ENCODE data around the gene CC2D1B. TPM values are rescaled to one million over a fixed set of nuclear protein-coding genes. Genes with fewer than 3 reads are reported as not detected.

Gene CC2D1B
- polyA plus RNA-seq, 1 donor from 2014 or later = 20.1 TPM

DNA sequence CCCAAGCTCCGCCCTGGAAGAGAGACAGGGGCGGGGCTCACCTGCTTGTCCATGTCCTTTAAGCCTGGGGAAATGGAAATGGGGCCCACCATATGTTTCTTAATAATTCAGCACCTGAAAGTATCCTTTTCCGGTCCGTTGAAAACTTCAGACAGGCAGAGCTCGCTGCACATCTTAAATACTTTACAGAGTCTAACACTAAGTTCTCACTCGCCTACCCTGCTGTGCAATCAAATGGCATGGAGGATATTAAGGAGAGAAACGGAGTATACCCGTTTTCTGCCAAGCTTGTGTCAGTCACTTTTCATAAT lies 467 bp upstream of the CC2D1B start:
- Histone ChIP-seq H2AFZ (ENCODE audit: low read depth, low read length) (peak overlapping the region; percentile 93), H3K9me2 (ENCODE audit: insufficient read depth, low read length) (no peaks in the 10 kb centered on the region), H3K27me3 (ENCODE audit: insufficient read depth, low read depth, low read length) (no peaks in the 10 kb centered on the region), H3F3A (ENCODE audit: insufficient read depth, low read length, poor library complexity, severe bottlenecking) (no peaks in the 10 kb centered on the region), H3K27ac (ENCODE audit: low read length) (peak overlapping the region; percentile 83), H3K9ac (ENCODE audit: low read length) (peak overlapping the region; percentile 93), H3K4me2 (ENCODE audit: low read length) (no peak overlapping the region), H3K4me3 (ENCODE audit: low read length) (peak overlapping the region; percentile 98), H4K20me1 (ENCODE audit: insufficient read depth) (no peaks in the 10 kb centered on the region), H3K79me2 (replicated peaks; ENCODE audit: insufficient read depth, low read length) (peaks cover 18% of the 10 kb centered on the region), H3K9me3 (ENCODE audit: low read length) (no peaks in the 10 kb centered on the region), H3K36me3 (ENCODE audit: insufficient read depth, low read length) (no peaks in the 10 kb centered on the region)
- TF ChIP-seq EZH2 (IDR thresholded peaks at IDR 0.05; ENCODE audit: borderline replicate concordance, insufficient read depth, low read length, poor library complexity, severe bottlenecking) = no peak

DNA sequence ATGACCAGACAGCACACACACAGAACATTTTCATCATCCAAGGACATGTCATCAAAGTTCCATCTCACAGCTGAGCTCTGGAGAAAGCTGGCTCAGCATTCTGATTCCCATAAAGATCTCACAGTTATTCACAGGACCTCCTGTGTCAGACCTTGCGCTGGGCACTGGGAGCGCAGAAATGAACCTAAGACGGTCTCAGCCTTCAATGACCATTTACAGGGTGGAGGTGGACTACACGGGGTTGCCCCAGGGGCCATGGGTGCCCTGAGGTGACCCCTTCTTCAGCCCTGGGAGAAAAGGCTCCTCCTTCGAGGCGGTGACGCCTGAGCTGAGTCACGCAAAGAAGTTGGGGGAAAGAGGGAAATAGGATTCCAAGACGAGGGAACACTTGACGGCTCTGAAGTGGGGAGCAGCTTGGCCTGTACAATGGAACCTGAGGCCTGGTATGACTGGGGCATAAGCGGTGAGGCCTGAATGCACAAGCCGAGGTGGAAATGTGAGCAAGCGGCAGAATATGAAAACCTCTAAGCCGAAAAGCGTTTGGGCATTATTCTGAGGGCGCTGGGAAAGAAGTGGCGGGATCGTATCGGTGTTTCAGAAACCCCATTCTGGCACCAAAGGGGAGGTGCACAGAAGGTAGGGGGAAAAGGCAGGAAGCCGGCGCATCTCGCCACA lies 797 bp downstream of the CC2D1B start:
- TF ChIP-seq, protein P1, sequence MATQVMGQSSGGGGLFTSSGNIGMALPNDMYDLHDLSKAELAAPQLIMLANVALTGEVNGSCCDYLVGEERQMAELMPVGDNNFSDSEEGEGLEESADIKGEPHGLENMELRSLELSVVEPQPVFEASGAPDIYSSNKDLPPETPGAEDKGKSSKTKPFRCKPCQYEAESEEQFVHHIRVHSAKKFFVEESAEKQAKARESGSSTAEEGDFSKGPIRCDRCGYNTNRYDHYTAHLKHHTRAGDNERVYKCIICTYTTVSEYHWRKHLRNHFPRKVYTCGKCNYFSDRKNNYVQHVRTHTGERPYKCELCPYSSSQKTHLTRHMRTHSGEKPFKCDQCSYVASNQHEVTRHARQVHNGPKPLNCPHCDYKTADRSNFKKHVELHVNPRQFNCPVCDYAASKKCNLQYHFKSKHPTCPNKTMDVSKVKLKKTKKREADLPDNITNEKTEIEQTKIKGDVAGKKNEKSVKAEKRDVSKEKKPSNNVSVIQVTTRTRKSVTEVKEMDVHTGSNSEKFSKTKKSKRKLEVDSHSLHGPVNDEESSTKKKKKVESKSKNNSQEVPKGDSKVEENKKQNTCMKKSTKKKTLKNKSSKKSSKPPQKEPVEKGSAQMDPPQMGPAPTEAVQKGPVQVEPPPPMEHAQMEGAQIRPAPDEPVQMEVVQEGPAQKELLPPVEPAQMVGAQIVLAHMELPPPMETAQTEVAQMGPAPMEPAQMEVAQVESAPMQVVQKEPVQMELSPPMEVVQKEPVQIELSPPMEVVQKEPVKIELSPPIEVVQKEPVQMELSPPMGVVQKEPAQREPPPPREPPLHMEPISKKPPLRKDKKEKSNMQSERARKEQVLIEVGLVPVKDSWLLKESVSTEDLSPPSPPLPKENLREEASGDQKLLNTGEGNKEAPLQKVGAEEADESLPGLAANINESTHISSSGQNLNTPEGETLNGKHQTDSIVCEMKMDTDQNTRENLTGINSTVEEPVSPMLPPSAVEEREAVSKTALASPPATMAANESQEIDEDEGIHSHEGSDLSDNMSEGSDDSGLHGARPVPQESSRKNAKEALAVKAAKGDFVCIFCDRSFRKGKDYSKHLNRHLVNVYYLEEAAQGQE (IDR thresholded peaks at IDR 0.05; ENCODE audit: borderline replicate concordance) = peak; percentile 15
- TF ChIP-seq MXI1 (conservative IDR thresholded peaks at IDR 0.05; ENCODE audit: poor library complexity, severe bottlenecking) = no peak
- Histone ChIP-seq H3K9me3 (ENCODE audit: low read length) (no peaks in the 10 kb centered on the region), H4K20me1 (ENCODE audit: insufficient read depth) (no peaks in the 10 kb centered on the region), H3K4me3 (ENCODE audit: low read length) (peak overlapping the region; percentile 98), H3F3A (ENCODE audit: insufficient read depth, low read length, poor library complexity, severe bottlenecking) (no peaks in the 10 kb centered on the region), H2AFZ (ENCODE audit: low read depth, low read length) (peak overlapping the region; percentile 93), H3K27ac (ENCODE audit: low read length) (peak overlapping the region; percentile 83), H3K27me3 (ENCODE audit: insufficient read depth, low read depth, low read length) (no peaks in the 10 kb centered on the region), H3K36me3 (ENCODE audit: insufficient read depth, low read length) (no peaks in the 10 kb centered on the region), H3K9ac (ENCODE audit: low read length) (peak overlapping the region; percentile 93), H3K4me2 (ENCODE audit: low read length) (peak overlapping the region; percentile 100), H3K9me2 (ENCODE audit: insufficient read depth, low read length) (no peaks in the 10 kb centered on the region), H3K79me2 (replicated peaks; ENCODE audit: insufficient read depth, low read length) (peaks cover 18% of the 10 kb centered on the region)

DNA sequence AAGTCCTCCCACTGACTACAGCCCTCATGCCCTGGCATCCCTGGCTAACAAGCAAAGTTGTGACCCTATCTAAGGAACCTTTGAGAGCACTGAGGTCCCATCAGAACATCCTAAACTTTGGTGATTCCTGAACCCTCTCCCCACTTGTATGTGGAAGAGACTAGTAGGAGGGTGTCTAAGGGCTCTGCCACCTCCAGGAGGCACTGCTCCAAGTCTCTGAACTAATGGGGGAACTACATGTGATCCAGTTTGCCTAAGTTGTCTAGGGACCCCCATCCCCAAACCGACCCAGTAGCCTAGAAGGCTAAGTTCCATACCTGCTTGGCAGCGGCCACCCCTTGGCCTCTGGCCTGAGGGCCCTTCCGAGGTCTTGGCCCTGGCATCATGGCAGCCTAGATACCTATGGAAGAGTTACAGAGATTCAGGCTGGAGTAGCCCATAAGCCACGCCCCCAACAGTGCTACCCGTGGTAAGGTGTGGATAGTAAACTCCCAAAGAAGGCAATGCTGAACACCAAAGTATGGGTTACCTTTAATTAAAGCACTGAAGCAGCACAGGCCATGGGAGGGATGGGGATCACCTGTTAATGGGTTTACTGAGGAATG lies 1.7 kb downstream of the CC2D1B start:
- no peak for TF ChIP-seq POLR2AphosphoS5 (IDR thresholded peaks at IDR 0.05)
- peak overlapping the region; percentile 98 for H3K4me3 ChIP-seq (ENCODE audit: low read length)
- peak overlapping the region; percentile 93 for H3K9ac ChIP-seq (ENCODE audit: low read length)

DNA sequence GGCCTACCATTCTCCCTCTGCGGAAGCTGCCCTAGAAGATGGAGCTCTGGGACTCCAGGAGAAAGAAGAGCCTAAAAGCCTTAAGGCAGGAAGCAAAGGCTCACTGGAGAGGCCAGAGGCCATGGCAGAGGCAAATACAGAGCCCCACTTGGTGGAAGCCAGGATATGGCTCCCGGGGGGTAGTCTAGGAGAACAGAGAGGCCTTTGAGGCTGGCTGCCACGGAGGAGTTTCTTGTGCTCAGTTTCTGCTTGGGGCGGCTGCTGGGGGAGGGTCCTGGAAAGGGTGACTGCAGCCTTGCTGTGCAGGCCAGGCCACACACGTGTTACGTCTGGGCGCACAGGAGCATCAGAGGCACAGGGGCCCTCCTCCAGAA lies 5.4 kb downstream of the CC2D1B start:
- Histone ChIP-seq H4K20me1 (ENCODE audit: insufficient read depth) (no peaks in the 10 kb centered on the region), H2AFZ (ENCODE audit: low read depth, low read length) (no peak overlapping the region), H3F3A (ENCODE audit: insufficient read depth, low read length, poor library complexity, severe bottlenecking) (no peaks in the 10 kb centered on the region), H3K27ac (ENCODE audit: low read length) (no peak overlapping the region), H3K36me3 (ENCODE audit: insufficient read depth, low read length) (no peaks in the 10 kb centered on the region), H3K4me2 (ENCODE audit: low read length) (no peak overlapping the region), H3K27me3 (ENCODE audit: insufficient read depth, low read depth, low read length) (no peaks in the 10 kb centered on the region), H3K79me2 (replicated peaks; ENCODE audit: insufficient read depth, low read length) (peaks cover 16% of the 10 kb centered on the region), H3K9ac (ENCODE audit: low read length) (no peak overlapping the region), H3K9me3 (ENCODE audit: low read length) (no peaks in the 10 kb centered on the region), H3K4me3 (ENCODE audit: low read length) (no peak overlapping the region), H3K9me2 (ENCODE audit: insufficient read depth, low read length) (no peaks in the 10 kb centered on the region)
- TF ChIP-seq, protein P1 (IDR thresholded peaks at IDR 0.05; ENCODE audit: borderline replicate concordance) = no peak
- TF ChIP-seq TAF1 (IDR thresholded peaks at IDR 0.05; ENCODE audit: low read depth) (no peak), EZH2 (IDR thresholded peaks at IDR 0.05; ENCODE audit: borderline replicate concordance, insufficient read depth, low read length, poor library complexity, severe bottlenecking) (no peak), RAD21 (conservative IDR thresholded peaks at IDR 0.05) (no peak), EP300 (conservative IDR thresholded peaks at IDR 0.05; ENCODE audit: poor library complexity, severe bottlenecking) (no peak), SMC3 (conservative IDR thresholded peaks at IDR 0.05; ENCODE audit: poor library complexity) (no peak)

More for the DNA sequence above, 1.7 kb downstream of the CC2D1B start:
- H3K27me3 ChIP-seq (ENCODE audit: insufficient read depth, low read depth, low read length) = no peaks in the 10 kb centered on the region
- no peaks in the 10 kb centered on the region for H3K9me3 ChIP-seq (ENCODE audit: low read length)
- no peaks in the 10 kb centered on the region for H4K20me1 ChIP-seq (ENCODE audit: insufficient read depth)
- H3F3A ChIP-seq (ENCODE audit: insufficient read depth, low read length, poor library complexity, severe bottlenecking) = no peaks in the 10 kb centered on the region
- H3K4me2 ChIP-seq (ENCODE audit: low read length) = peak overlapping the region; percentile 100
- no peaks in the 10 kb centered on the region for H3K9me2 ChIP-seq (ENCODE audit: insufficient read depth, low read length)
- no peaks in the 10 kb centered on the region for H3K36me3 ChIP-seq (ENCODE audit: insufficient read depth, low read length)
- H3K79me2 ChIP-seq (replicated peaks; ENCODE audit: insufficient read depth, low read length) = peaks cover 18% of the 10 kb centered on the region
- no peak overlapping the region for H2AFZ ChIP-seq (ENCODE audit: low read depth, low read length)
- H3K27ac ChIP-seq (ENCODE audit: low read length) = no peak overlapping the region

Measured in neural cell (in vitro differentiated cells).